SJSA1 (cell line): ENCODE measurements around the gene CCDC127. TPM values are rescaled to one million over a fixed set of nuclear protein-coding genes. Genes with fewer than 3 reads are reported as not detected.
"Not testable (repeated sequence)": the region's sequence is repeated elsewhere in the genome, so short reads cannot be mapped to it uniquely, and the experiment has no call there.

Source experiments
- DNase-seq, 2 experiments: peaks; one replicate each; pipeline ENCODE4 v3.0.0-alpha.2; 2015 to 2020; ENCODE audit warnings: low spot score in 2 of 2, low read depth in 1 of 2
- H3K27ac ChIP-seq: fragments of 250-450 bp; sonication (Bioruptor Pico); 2 replicates; pipeline ENCODE4 v1.5.1; 2020; ENCODE audit warnings: mild to moderate bottlenecking, moderate library complexity
- H3K27me3 ChIP-seq: fragments of 250-450 bp; sonication (Bioruptor Pico); replicated peaks from 2 replicates; pipeline ENCODE4 v1.5.1; 2020; ENCODE audit warnings: mild to moderate bottlenecking, moderate library complexity
- H3K36me3 ChIP-seq: fragments of 250-450 bp; sonication (Bioruptor Pico); 2 replicates; pipeline ENCODE4 v1.5.1; 2020; ENCODE audit warnings: mild to moderate bottlenecking
- H3K4me1 ChIP-seq: fragments of 250-450 bp; sonication (Bioruptor Pico); replicated peaks from 2 replicates; pipeline ENCODE4 v1.6.1; 2021; ENCODE audit warnings: mild to moderate bottlenecking
- H3K4me3 ChIP-seq: fragments of 250-450 bp; sonication (Bioruptor Pico); 2 replicates; pipeline ENCODE4 v1.5.1; 2020; ENCODE audit warnings: mild to moderate bottlenecking
- H3K9me3 ChIP-seq: fragments of 250-450 bp; sonication (Bioruptor Pico); replicated peaks from 2 replicates; pipeline ENCODE4 v1.5.1; 2020; ENCODE audit warnings: mild to moderate bottlenecking
- total RNA-seq: library from RNA; depleted of rRNA; stranded (reverse); fragments of >200 nt; shearing (Covaris generic); gene quantifications from 2 replicates; pipeline ENCODE4 v1.2.3, GENCODE V29; 2014; rRNA removed

Gene CCDC127
- total RNA-seq, result 3.6 and 4.0 TPM in 2 replicates

GRCh38 chr5:217494-218456, at the start of gene CCDC127, which contains the start of gene SDHA:
Gene CCDC127 (minus strand): TSS chr5:218153. CDS start chr5:216849, 1,304 bp downstream.
Gene SDHA (plus strand): TSS chr5:218320. CDS start chr5:218356, 36 bp downstream.
- Histone ChIP-seq H3K36me3 (peaks cover 19% of the 10 kb centered on the region), H3K4me1 (peaks cover 11% of the 10 kb centered on the region), H3K4me3 (peak within 1 kb of the TSS; percentile 83), H3K27ac (peak within 1 kb of the TSS; percentile 30)
- peak; percentile 94 to 96 for DNase-seq
- H3K9me3 ChIP-seq, H3K27me3 ChIP-seq: not testable (repeated sequence)

GRCh38 chr5:267716-268115, 49.8 kb upstream of the CCDC127 start:
- no peak overlapping the region for H3K27ac ChIP-seq
- H3K9me3 ChIP-seq, result no peaks in the 10 kb centered on the region
- H3K4me3 ChIP-seq, result no peak overlapping the region
- H3K27me3 ChIP-seq, result no peaks in the 10 kb centered on the region
- H3K36me3 ChIP-seq, result peaks cover 16% of the 10 kb centered on the region
- H3K4me1 ChIP-seq, result peaks cover 36% of the 10 kb centered on the region
- DNase-seq, result no peak

- H3K27me3 ChIP-seq, H3K9me3 ChIP-seq: not testable (repeated sequence)
- peaks cover 36% of the 10 kb centered on the region for H3K4me1 ChIP-seq
- H3K36me3 ChIP-seq, result peaks cover 14% of the 10 kb centered on the region
- peak overlapping the region; percentile 66 for H3K27ac ChIP-seq
- peak overlapping the region; percentile 11 for H3K4me3 ChIP-seq
- peak; percentile 88 to 91 for DNase-seq
These were observed 48.5 kb upstream of the CCDC127 start for GRCh38 chr5:266311-267026.

GRCh38 chr5:264338-264737, 46.4 kb upstream of the CCDC127 start:
- H3K4me3 ChIP-seq, result no peak overlapping the region
- H3K36me3 ChIP-seq, result peaks cover 14% of the 10 kb centered on the region
- H3K27me3 ChIP-seq, result no peaks in the 10 kb centered on the region
- H3K9me3 ChIP-seq, result no peaks in the 10 kb centered on the region
- DNase-seq, result no peak
- peaks cover 36% of the 10 kb centered on the region for H3K4me1 ChIP-seq
- peak overlapping the region; percentile 57 for H3K27ac ChIP-seq

- peaks cover 36% of the 10 kb centered on the region for H3K4me1 ChIP-seq
- peaks cover 14% of the 10 kb centered on the region for H3K36me3 ChIP-seq
- H3K27me3 ChIP-seq, H3K4me3 ChIP-seq, H3K9me3 ChIP-seq: not testable (repeated sequence)
- peak overlapping the region; percentile 57 for H3K27ac ChIP-seq
- DNase-seq, result peak; percentile 65 to 85
These were observed 45.5 kb upstream of the CCDC127 start for GRCh38 chr5:263275-263974.

- no peaks in the 10 kb centered on the region for H3K9me3 ChIP-seq
- H3K27ac ChIP-seq, result no peak overlapping the region
- no peak overlapping the region for H3K4me3 ChIP-seq
- no peaks in the 10 kb centered on the region for H3K27me3 ChIP-seq
- DNase-seq, result no peak
- no peaks in the 10 kb centered on the region for H3K4me1 ChIP-seq
- peaks cover 8% of the 10 kb centered on the region for H3K36me3 ChIP-seq
These were observed 39.2 kb upstream of the CCDC127 start for GRCh38 chr5:257148-257547.

- DNase-seq, H3K4me1 ChIP-seq, H3K4me3 ChIP-seq, H3K27me3 ChIP-seq, H3K27ac ChIP-seq, H3K9me3 ChIP-seq, H3K36me3 ChIP-seq: not testable (repeated sequence)
These were observed 38.4 kb upstream of the CCDC127 start for GRCh38 chr5:256347-256746.

- not testable (repeated sequence) for DNase-seq, H3K27ac ChIP-seq, H3K27me3 ChIP-seq, H3K4me3 ChIP-seq, H3K9me3 ChIP-seq, H3K4me1 ChIP-seq, H3K36me3 ChIP-seq
These were observed 37.2 kb upstream of the CCDC127 start for GRCh38 chr5:255116-255515.

- not testable (repeated sequence) for H3K9me3 ChIP-seq, H3K27me3 ChIP-seq, H3K27ac ChIP-seq, H3K4me1 ChIP-seq, DNase-seq, H3K4me3 ChIP-seq
- peaks cover 15% of the 10 kb centered on the region for H3K36me3 ChIP-seq
These were observed 36.4 kb upstream of the CCDC127 start for GRCh38 chr5:254322-254721.

- no peak for DNase-seq
- H3K27me3 ChIP-seq, result no peaks in the 10 kb centered on the region
These were observed 34.6 kb upstream of the CCDC127 start for GRCh38 chr5:252546-252945.

GRCh38 chr5:251975-252374, 34.0 kb upstream of the CCDC127 start:
- not testable (repeated sequence) for H3K27me3 ChIP-seq, H3K27ac ChIP-seq, H3K4me1 ChIP-seq, DNase-seq, H3K4me3 ChIP-seq, H3K9me3 ChIP-seq
- peaks cover 35% of the 10 kb centered on the region for H3K36me3 ChIP-seq

More at GRCh38 chr5:252546-252945, 34.6 kb upstream of the CCDC127 start:
- H3K36me3 ChIP-seq, result peaks cover 32% of the 10 kb centered on the region
- no peak overlapping the region for H3K4me3 ChIP-seq
- H3K4me1 ChIP-seq, result no peaks in the 10 kb centered on the region
- H3K27ac ChIP-seq, result no peak overlapping the region
- H3K9me3 ChIP-seq, result no peaks in the 10 kb centered on the region

- not testable (repeated sequence) for H3K27me3 ChIP-seq, DNase-seq, H3K4me1 ChIP-seq, H3K27ac ChIP-seq, H3K4me3 ChIP-seq, H3K9me3 ChIP-seq
- peaks cover 38% of the 10 kb centered on the region for H3K36me3 ChIP-seq
These were observed 33.6 kb upstream of the CCDC127 start for GRCh38 chr5:251538-251937.

- H3K9me3 ChIP-seq, H3K4me3 ChIP-seq, H3K27me3 ChIP-seq, H3K4me1 ChIP-seq, H3K27ac ChIP-seq, DNase-seq: not testable (repeated sequence)
- H3K36me3 ChIP-seq, result peaks cover 40% of the 10 kb centered on the region
These were observed 33.1 kb upstream of the CCDC127 start for GRCh38 chr5:251016-251415.
